Measurements from ENCODE around the gene LMF1. TPM values are rescaled to one million over a fixed set of nuclear protein-coding genes. Genes with fewer than 3 reads are reported as not detected.
"Not testable (repeated sequence)": the region's sequence is repeated elsewhere in the genome, so short reads cannot be mapped to it uniquely, and the experiment has no call there.

Gene LMF1
- total RNA-seq, 2 donors from 2014 or later = 86.1 to 87.5 TPM

DNA sequence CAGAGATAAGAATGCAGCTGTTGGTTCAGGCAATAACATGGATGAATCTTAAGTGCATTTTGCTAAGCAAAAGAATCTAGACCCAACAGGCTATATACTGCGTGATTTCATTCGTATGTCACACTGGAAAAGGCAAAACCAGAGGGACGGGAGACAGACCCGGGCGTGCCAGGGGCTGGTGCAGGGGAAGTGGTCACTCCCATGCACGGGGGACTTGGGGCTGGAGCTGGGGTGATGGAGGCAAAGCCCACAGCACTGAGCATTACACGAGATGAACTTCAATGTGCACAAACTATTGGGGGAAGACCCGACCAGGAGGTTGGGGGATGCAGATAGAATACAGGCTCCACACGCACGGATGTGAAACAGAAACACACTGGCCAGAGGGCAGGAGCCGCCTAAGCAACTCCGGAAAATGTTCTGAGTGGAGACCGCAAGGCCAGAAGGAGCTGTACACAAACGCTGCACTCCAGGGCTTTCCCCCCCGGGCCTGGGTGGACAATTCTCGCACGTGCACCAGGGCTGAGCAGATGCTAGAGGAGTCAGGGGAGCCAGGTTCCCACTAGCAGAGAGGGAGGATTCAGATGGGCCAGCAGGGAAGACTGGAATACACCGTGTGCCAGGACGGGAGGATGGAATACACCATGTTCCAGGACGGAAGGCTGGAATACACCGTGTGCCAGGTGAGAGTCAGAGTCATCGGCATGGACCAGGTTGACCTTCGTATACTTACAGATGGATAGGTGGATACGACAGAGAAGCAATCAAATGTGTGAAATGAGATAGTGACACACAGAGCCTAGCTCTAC lies 11.3 kb downstream of the LMF1 start:
- DNase-seq (ENCODE audit: low spot score) = no peak
- peaks cover 11% of the 10 kb centered on the region for H3K4me1 ChIP-seq (replicated peaks)
- TF ChIP-seq, protein P1, sequence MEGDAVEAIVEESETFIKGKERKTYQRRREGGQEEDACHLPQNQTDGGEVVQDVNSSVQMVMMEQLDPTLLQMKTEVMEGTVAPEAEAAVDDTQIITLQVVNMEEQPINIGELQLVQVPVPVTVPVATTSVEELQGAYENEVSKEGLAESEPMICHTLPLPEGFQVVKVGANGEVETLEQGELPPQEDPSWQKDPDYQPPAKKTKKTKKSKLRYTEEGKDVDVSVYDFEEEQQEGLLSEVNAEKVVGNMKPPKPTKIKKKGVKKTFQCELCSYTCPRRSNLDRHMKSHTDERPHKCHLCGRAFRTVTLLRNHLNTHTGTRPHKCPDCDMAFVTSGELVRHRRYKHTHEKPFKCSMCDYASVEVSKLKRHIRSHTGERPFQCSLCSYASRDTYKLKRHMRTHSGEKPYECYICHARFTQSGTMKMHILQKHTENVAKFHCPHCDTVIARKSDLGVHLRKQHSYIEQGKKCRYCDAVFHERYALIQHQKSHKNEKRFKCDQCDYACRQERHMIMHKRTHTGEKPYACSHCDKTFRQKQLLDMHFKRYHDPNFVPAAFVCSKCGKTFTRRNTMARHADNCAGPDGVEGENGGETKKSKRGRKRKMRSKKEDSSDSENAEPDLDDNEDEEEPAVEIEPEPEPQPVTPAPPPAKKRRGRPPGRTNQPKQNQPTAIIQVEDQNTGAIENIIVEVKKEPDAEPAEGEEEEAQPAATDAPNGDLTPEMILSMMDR (IDR thresholded peaks at IDR 0.05) = no peak
- TF ChIP-seq POLR2A (IDR thresholded peaks at IDR 0.05) (no peak), POLR2AphosphoS5 (IDR thresholded peaks at IDR 0.05) (no peak)
- H3K27me3 ChIP-seq (replicated peaks; ENCODE audit: insufficient read depth) = no peaks in the 10 kb centered on the region
- 88% methylated on average over 24 of the region's 24 CpGs for WGBS
- intact Hi-C loops (cut with DNase I) = no loop called here
- H3K36me3 ChIP-seq = no peaks in the 10 kb centered on the region
- no peak overlapping the region for H3K4me3 ChIP-seq
- H3K27ac ChIP-seq = no peak overlapping the region
- H3K9me3 ChIP-seq = no peaks in the 10 kb centered on the region

DNA sequence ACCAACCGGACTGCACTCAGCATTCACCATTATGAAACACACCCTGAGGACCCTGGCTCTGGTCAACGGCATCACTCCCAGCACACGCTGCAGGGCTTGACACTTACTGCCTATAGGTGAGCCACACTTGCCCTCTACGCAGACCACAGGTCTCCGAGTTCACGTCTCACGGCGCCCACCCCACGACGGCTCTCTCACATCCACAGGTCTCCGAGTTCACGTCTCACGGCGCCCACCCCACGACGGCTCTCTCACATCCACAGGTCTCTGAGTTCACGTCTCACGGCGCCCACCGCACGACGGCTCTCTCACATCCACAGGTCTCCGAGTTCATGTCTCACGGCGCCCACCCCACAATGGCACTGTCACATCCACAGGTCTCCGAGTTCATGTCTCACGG lies 15.0 kb downstream of the LMF1 start:
- H3K4me1 ChIP-seq (replicated peaks); H3K27me3 ChIP-seq (replicated peaks; ENCODE audit: insufficient read depth); H3K36me3 ChIP-seq; DNase-seq (ENCODE audit: low spot score); H3K4me3 ChIP-seq; H3K27ac ChIP-seq; H3K9me3 ChIP-seq; intact Hi-C loops (cut with DNase I): not testable (repeated sequence)
- WGBS = 91% methylated on average over 27 of the region's 27 CpGs

DNA sequence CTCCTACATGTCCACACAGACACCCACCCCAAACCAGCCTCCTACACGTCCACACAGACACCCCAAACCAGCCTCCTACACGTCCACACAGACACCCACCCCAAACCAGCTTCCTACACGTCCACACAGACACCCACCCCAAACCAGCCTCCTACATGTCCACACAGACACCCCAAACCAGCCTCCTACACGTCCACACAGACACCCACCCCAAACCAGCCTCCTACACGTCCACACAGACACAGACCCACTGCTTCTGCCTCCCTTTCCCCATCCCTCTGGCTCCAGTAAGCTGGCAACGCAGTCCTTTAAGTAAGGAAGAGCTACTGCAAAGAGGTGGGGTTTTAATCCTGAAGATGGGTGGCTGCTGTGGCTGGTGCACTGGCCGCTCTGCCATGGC lies 17.0 kb downstream of the LMF1 start:
- H3K27me3 ChIP-seq (replicated peaks; ENCODE audit: insufficient read depth); H3K27ac ChIP-seq; intact Hi-C loops (cut with DNase I); H3K4me1 ChIP-seq (replicated peaks); H3K9me3 ChIP-seq; H3K36me3 ChIP-seq; H3K4me3 ChIP-seq; DNase-seq (ENCODE audit: low spot score): not testable (repeated sequence)
- WGBS = 92% methylated on average over 4 of the region's 7 CpGs

DNA sequence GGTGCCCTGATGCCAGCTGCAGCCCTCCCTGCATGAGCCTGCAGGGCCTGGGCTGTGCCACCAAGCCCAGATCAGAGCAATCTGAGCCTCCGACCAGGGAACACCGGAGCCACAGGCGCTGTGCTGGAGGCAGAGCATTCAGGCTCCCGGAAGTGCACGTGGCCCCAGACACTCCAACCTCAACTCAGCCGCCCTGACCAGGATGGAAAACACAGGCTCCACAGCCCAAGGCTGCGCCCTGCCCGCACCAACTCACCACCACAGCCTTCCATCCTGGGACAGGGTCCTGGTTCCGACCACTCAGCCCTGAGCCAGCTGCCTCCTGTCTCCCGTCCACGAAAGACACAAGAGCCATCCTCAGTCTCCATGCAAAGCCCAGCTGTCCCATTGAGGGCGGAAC lies 18.5 kb downstream of the LMF1 start:
- Histone ChIP-seq H3K36me3 (no peaks in the 10 kb centered on the region), H3K27ac (no peak overlapping the region), H3K9me3 (no peaks in the 10 kb centered on the region), H3K4me1 (replicated peaks) (no peaks in the 10 kb centered on the region), H3K4me3 (no peak overlapping the region), H3K27me3 (replicated peaks; ENCODE audit: insufficient read depth) (no peaks in the 10 kb centered on the region)
- 92% methylated on average over 10 of the region's 12 CpGs for WGBS
- intact Hi-C loops (cut with DNase I) = no loop called here
- DNase-seq (ENCODE audit: low spot score) = no peak
- no peak for TF ChIP-seq POLR2AphosphoS5 (IDR thresholded peaks at IDR 0.05)
- TF ChIP-seq POLR2A (IDR thresholded peaks at IDR 0.05) = no peak
- TF ChIP-seq, protein P1 (IDR thresholded peaks at IDR 0.05) = no peak

DNA sequence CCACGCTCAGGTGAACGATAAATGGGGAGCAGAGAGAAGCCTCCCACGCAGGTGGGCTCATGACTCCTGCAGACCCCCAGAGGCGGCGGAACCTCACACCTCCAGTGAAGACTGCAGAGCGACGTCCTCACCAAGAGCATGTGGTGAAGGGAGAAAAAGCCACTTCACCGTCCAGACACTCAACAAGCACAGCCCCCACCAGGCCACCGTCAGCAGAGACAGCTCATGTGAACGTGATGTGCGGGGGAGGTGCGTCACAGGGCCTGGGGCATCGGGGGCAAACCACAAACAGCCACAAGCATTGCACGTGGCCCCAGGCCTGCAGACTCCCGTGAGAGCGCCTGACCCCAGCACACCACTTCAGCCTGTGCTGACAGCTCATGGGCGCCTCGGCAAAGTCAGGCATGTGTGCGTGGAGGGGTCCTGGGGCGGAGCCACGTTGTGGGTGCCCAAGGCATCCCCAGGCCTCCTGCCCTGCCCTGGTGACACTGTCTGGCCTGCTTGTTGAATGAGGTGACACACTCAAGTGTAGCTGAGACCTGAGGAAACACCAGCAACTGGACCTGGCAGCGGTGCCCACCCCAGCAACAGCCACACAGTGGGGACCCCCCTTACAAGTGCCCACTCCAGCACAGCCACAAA lies 19.0 kb downstream of the LMF1 start:
- H3K4me3 ChIP-seq = no peak overlapping the region
- no peaks in the 10 kb centered on the region for H3K4me1 ChIP-seq (replicated peaks)
- TF ChIP-seq, protein P1 (IDR thresholded peaks at IDR 0.05) = no peak
- TF ChIP-seq POLR2AphosphoS5 (IDR thresholded peaks at IDR 0.05) (no peak), POLR2A (IDR thresholded peaks at IDR 0.05) (no peak)
- no peak for DNase-seq (ENCODE audit: low spot score)
- no peaks in the 10 kb centered on the region for H3K27me3 ChIP-seq (replicated peaks; ENCODE audit: insufficient read depth)
- intact Hi-C loops (cut with DNase I) = no loop called here
- 91% methylated on average over 21 of the region's 22 CpGs for WGBS
- no peaks in the 10 kb centered on the region for H3K9me3 ChIP-seq
- no peak overlapping the region for H3K27ac ChIP-seq
- no peaks in the 10 kb centered on the region for H3K36me3 ChIP-seq

DNA sequence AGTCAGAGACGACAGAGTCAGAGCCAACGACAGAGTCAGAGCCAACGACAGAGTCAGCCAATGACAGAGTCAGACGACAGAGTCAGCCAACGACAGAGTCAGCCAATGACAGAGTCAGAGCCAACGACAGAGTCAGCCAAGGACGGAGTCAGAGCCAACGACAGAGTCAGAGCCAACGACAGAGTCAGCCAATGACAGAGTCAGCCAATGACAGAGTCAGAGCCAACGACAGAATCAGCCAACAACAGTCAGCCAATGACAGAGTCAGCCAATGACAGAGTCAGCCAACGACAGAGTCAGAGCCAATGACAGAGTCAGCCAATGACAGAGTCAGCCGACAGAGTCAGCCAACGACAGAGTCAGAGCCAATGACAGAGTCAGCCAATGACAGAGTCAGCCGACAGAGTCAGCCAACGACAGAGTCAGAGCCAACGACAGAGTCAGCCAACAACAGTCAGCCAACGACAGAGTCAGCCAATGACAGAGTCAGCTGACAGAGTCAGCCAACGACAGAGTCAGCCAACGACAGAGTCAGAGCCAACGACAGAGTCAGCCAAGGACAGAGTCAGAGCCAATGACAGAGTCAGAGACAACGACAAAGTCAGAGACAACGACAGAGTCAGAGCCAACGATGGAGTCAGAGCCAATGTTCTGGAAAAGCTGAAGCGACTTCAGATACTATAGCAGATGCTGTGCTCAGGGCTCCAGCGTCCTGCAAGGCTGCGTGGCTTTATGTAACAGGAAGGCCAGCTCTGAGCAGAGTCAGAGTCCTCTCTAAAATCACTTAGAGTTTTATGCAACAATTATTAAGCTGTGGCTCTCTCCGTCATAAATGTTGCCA lies 19.8 kb downstream of the LMF1 start:
- H3K4me3 ChIP-seq; H3K36me3 ChIP-seq; DNase-seq (ENCODE audit: low spot score); H3K9me3 ChIP-seq; H3K4me1 ChIP-seq (replicated peaks); H3K27me3 ChIP-seq (replicated peaks; ENCODE audit: insufficient read depth); intact Hi-C loops (cut with DNase I); H3K27ac ChIP-seq: not testable (repeated sequence)
- WGBS = 63% methylated on average over 27 of the region's 27 CpGs

DNA sequence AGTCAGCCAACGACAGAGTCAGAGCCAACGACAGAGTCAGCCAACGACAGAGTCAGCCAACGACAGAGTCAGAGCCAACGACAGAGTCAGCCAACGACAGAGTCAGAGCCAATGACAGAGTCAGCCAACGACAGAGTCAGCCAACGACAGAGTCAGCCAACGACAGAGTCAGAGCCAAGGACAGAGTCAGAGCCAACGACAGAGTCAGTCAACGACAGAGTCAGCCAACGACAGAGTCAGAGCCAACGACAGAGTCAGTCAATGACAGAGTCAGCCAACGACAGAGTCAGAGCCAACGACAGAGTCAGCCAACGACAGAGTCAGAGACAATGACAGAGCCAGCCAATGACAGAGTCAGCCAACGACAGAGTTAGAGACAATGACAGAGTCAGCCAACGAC lies 22.0 kb downstream of the LMF1 start:
- H3K9me3 ChIP-seq; H3K36me3 ChIP-seq; H3K27ac ChIP-seq; H3K4me1 ChIP-seq (replicated peaks); H3K4me3 ChIP-seq; H3K27me3 ChIP-seq (replicated peaks; ENCODE audit: insufficient read depth); intact Hi-C loops (cut with DNase I); DNase-seq (ENCODE audit: low spot score): not testable (repeated sequence)
- 59% methylated on average over 18 of the region's 18 CpGs for WGBS

DNA sequence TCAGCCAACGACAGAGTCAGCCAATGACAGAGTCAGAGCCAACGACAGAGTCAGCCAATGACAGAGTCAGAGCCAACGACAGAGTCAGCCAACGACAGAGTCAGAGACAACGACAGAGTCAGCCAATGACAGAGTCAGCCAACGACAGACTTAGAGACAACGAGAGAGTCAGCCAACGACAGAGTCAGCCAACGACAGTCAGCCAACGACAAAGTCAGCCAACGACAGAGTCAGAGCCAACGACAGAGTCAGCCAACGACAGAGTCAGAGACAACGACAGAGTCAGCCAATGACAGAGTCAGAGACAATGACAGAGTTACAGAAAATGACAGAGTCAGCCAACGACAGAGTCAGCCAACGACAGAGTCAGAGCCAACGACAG lies 22.9 kb downstream of the LMF1 start:
- H3K27me3 ChIP-seq (replicated peaks; ENCODE audit: insufficient read depth); H3K27ac ChIP-seq; H3K4me3 ChIP-seq; DNase-seq (ENCODE audit: low spot score); H3K36me3 ChIP-seq; intact Hi-C loops (cut with DNase I); H3K9me3 ChIP-seq; H3K4me1 ChIP-seq (replicated peaks): not testable (repeated sequence)
- 82% methylated on average over 17 of the region's 17 CpGs for WGBS

Data from prostate gland (tissue), 2 donors.